Muscle of back (tissue), 11 donors: ENCODE results near the gene SLC9B2. TPM values are rescaled to one million over a fixed set of nuclear protein-coding genes. Genes with fewer than 3 reads are reported as not detected.
"Not testable (repeated sequence)": the region's sequence is repeated elsewhere in the genome, so short reads cannot be mapped to it uniquely, and the experiment has no call there.

Experiments
- DNase-seq, 3 donors: peaks; one replicate each; pipeline versions ENCODE4 v3.0.0 to v3.0.0-alpha.2; 2013
- polyA plus RNA-seq, 10 donors: library from polyadenylated mRNA; unstranded; fragments of 120-200 nt; gene quantifications; one replicate each; pipeline ENCODE4 v1.2.1, GENCODE V29; 2013; ENCODE audit not compliant: insufficient read length in 10 of 10

The SLC9B2 gene
- polyA plus RNA-seq, 10 donors = 8.6 to 14.3 (median 11.2) TPM

- DNase-seq = peak; percentile 95 to 98 (median 96)
Observed at GRCh38 chr4:103019308-103020124, 57.0 kb downstream of the SLC9B2 start, which contains the start of gene SLC9B1. TSS of gene SLC9B1 (minus strand) at chr4:103019705. CDS start at chr4:102991711, 27,994 bp downstream.

DNA sequence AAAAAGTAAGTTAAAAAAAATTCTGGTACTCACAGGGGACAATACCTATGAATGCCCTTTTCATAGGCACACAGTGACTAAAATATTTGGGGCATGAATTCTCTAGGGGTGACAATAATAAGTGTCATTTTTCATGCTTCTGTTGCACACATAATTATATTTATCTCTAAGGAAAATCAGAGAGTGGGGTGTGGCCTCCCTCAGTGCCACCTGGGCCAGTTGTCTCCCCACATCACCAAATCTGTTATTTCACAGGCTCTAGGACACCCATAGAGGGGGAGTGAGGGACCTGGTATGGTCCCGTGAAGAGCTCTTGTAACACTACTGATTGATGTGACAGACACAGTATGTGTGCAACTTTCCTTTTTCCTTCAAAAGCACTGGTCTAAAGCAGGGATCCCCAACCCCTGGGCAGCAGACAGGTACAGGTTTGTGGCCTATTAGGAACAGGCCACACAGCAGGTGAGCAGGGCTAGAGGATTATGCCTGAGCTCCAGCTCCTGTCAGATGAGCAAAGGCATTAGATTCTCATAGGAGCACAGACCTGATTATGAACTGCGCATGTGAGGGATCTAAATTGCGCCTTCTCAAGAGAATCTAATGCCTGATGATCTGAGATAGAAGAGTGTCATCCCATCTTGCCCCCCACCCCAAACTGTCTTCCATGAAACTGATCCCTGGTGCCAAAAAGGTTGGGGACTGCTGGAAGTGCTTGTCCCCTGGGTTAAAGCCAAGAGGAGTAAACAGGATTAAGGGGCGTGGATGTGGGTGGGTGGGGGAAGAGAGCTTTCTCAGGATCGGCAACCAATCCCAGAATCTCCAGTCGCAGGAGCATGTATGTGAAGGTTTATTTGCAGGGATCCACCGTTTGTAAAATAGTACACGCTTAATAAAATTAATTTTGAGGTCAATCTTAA is 57.9 kb downstream of the SLC9B2 start:
- DNase-seq = no peak

DNA sequence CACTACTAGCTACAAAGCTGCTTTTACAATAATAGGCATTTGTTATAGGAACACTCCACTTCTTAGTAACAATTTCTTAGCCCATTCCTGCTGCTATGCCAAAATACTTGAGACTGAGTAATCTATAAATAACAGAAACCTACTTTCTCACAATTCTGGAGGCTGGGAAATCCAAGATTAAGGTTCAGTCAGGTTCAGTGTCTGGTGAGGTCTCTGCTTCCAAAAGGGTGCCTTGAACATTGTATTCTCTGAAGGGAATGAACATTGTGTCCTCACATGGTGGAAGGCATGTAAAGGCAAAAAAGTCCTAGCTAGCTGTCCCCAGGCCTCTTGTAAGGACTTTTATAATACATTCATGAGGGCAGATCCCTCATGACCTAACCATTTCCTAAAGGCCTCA is 64.0 kb downstream of the SLC9B2 start:
- no peak for DNase-seq

GRCh38 chr4:103012060-103012459 is 64.5 kb downstream of the SLC9B2 start:
- DNase-seq = peak in 2 of 3 donors; percentile 13 to 22

DNA sequence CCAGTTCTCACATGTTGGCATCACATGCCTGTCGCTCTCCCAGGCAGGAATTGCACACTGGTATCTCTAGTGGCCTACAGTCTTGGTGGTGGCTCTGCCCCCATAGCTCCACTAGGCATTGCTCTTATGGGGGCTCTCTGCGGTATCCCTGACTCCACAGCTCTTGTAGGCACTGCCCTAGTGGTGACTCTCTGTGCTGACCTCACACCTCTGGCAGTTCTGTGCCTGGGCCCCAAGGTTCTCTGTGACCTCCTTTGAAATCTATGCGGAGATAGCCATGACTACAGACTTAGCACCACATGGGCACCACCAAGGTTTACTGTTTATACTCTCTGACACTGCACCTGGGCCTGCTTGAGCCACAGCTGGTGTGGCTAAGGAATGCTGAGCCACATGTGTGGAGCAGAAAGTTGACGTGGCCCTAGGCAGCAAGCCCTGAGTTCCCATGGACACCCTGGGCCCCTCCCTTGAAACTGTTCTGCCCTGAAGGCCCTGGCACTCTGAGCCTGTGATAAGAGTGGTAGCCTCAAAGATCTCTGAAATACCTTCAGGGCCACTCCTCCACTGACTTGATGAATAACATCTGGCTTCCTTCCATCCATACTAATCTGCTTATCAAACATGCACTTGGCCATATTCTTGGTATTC is 65.1 kb downstream of the SLC9B2 start:
- peak in 1 of 3 donors; percentile 4 for DNase-seq

DNA sequence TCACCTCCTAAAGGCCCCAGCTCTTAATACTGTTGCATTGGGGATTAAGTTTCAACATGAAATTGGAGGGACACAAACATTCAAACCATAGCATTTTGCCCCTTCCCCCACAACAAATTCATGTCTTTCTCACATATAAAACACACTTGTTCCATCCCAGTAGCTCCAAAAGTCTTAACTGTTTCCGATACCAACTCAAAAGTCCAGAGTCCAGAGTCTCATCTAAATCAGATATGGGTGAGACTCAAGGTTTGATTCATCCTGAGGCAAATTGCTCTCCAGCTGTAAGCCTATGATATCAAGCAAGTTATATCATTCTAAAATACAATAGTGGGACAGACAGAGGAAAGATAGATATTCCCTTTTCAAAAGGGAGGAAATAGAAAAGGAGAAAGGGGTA is 65.8 kb downstream of the SLC9B2 start:
- DNase-seq = no peak

DNA sequence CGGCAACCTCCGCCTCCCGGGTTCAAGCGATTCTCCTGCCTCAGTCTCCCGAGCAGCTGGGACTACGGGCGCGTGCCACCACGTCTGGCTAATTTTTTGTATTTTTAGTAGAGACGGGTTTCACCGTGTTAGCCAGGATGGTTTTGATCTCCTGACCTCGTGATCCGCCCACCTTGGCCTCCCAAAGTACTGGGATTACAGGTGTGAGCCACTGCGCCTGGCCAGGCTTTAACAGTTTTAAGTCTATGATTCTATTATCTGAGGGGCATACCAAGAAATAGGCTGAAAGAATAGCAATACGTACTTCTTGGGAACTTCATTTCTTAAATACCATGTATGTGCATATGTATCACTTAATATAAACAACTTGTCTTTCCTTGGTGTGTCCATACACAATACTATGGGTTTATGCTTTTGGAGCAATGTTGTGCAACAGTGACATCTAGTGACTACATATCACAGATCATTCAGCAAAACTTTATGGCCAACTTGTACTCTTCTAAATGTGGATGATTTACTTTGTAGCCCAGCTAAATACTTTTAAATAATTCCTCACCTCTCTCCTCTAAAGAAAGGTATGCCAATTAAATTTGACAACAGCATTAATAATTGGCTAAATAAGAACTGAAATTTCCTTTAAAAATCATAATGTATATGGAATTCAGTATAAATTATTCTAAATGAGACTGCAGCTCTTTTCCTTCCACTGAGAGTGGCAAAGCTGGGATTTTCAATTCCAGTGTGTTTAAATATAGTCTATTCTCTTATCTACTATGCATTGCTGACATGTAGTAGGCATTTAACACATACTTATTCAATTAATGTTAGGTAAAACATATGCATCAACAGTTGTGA is 67.5 kb downstream of the SLC9B2 start:
- DNase-seq = peak; percentile 67 to 78 (median 70)

DNA sequence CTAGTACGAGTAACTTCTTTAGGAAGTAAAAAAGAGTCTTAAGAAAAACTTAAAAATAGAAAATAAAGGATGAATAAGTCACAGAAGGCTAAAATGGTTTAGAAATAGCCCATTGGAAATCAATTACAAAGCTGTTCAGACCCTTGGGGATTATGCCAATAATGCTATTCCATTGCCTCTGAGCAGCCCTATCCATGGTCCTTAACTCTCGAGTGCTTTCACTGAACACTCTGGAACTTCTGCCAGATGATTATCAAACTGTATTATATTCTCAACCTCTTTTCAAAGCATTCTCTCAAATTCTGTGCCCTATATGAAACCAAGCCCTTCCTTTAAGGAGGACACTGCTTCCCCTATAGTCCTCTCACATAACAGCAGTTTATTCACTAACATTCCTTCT is 74.0 kb downstream of the SLC9B2 start:
- peak in 1 of 3 donors; percentile 11 for DNase-seq

GRCh38 chr4:102994803-102995202 is 81.8 kb downstream of the SLC9B2 start:
- DNase-seq = no peak

DNA sequence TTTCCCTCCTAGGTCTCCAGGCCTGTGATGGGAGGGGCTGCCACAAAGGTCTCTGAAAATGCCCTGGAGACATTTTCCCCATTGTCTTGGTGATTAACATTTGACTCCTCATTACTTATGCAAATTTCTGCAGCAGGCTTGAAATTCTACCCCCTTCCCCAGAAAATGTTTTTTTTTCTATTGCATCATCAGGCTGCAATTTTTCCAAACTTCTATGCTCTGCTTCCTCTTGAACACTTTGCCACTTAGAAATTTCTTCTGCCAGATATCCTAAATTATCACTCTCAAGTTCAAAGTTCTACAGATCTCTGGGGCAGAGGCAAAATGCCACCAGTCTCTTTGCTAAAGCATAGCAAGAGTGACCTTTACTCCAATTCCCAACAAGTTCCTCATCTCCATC is 82.6 kb downstream of the SLC9B2 start:
- not testable (repeated sequence) for DNase-seq

DNA sequence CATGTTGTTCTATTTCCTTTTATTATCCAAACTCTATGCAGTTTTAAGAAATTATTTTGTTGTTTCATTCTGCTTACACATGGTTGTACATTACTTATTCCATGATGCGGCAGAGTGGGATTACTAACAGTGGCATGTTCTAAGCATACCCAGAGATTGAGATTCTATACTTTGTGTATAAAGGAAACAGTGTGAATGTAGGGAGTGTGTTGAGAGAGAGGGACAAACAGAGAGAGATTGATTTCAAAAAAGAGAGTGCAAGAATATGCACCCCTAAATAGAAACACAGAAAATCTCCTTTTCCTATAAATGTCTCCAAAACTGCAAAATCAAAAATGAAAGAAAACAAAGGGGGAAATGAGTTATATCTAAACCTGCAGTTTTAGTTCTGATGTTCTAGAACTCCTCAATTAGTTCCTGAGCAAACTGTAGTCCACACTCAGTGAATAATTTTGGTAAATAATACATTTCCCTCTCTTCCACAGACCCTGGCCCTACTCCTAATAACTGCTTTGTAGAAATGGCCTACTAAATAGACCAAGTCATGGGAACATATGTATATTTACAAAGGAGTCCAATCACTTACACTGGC is 88.0 kb downstream of the SLC9B2 start:
- DNase-seq = no peak

GRCh38 chr4:102981005-102981404 is 95.6 kb downstream of the SLC9B2 start:
- DNase-seq = no peak

Other genes with a start within 250 kb of the SLC9B2 start
- 100 to 1,000 TPM; 239 to 289 (median 275) TPM for gene UBE2D3, start 249.2 kb downstream of the SLC9B2 start, polyA plus RNA-seq
- gene CISD2, start 207.8 kb downstream of the SLC9B2 start, polyA plus RNA-seq = 10 to 100 TPM; 24.1 to 31.1 (median 27.2) TPM
- gene SLC9B1, start 57.1 kb downstream of the SLC9B2 start, polyA plus RNA-seq = 1 to 10 TPM; 1.0 to 2.7 (median 2.0) TPM
- 10 to 100 TPM; 34.0 to 54.5 (median 39.9) TPM for gene BDH2, start 23.1 kb upstream of the SLC9B2 start, polyA plus RNA-seq
- gene CENPE, start 121.6 kb upstream of the SLC9B2 start, polyA plus RNA-seq = 10 to 100 TPM in 2 of 10 donors, 1 to 10 TPM in 8; 4.2 to 13.7 (median 6.5) TPM